Heart left ventricle (tissue), 16 donors: ENCODE measurements around the gene LGR5. TPM values are rescaled to one million over a fixed set of nuclear protein-coding genes. Genes with fewer than 3 reads are reported as not detected.

Experiments
- ATAC-seq, 4 donors: fragments of 200-7000 bp; cut with Tn5 transposase; one replicate each; pipeline ENCODE4 v1.9.1; 2020 to 2022; ENCODE audit warnings: moderate library complexity in 4 of 4, mild to moderate bottlenecking in 3 of 4, moderate number of reproducible peaks in 1 of 4
- DNase-seq, 5 donors: peaks; one replicate each; pipeline ENCODE4 v3.0.0-alpha.2; 2020
- H3K27ac ChIP-seq, 12 donors: fragments of 200-600 bp; sonication (generic) in 4 of 12; one replicate each; pipeline versions ENCODE4 v1.5.0 to v1.8.0; 2016 to 2022; ENCODE audit warnings: mild to moderate bottlenecking in 2 of 12
- H3K27me3 ChIP-seq, 9 donors: fragments of 200-600 bp; sonication (generic) in 2 of 9; one replicate each; pipeline versions ENCODE4 v1.5.1 to v1.8.0; 2016 to 2022; ENCODE audit warnings: mild to moderate bottlenecking in 3 of 9
- H3K36me3 ChIP-seq, 9 donors: fragments of 200-600 bp; sonication (generic) in 2 of 9; one replicate each; pipeline versions ENCODE4 v1.5.0 to v1.8.0; 2018 to 2022; ENCODE audit warnings: mild to moderate bottlenecking in 2 of 9
- H3K4me1 ChIP-seq, 12 donors: fragments of 200-600 bp; sonication (generic) in 4 of 12; one replicate each; pipeline versions ENCODE4 v1.5.0 to v1.8.0; 2016 to 2022; ENCODE audit warnings: mild to moderate bottlenecking in 3 of 12
- H3K4me3 ChIP-seq, 12 donors: fragments of 200-600 bp; sonication (generic) in 4 of 12; one replicate each; pipeline versions ENCODE4 v1.5.0 to v1.8.0; 2017 to 2022; ENCODE audit warnings: mild to moderate bottlenecking in 9 of 12, moderate library complexity in 4 of 12
- H3K9me3 ChIP-seq, 12 donors: fragments of 200-600 bp; sonication (generic) in 4 of 12; one replicate each; pipeline versions ENCODE4 v1.5.0 to v1.8.0; 2016 to 2022; ENCODE audit warnings: mild to moderate bottlenecking in 1 of 12
- CTCF ChIP-seq, 12 donors: fragments of 200-600 bp; sonication (generic) in 4 of 12; IDR thresholded peaks; one replicate each; pipeline versions ENCODE4 v1.5.0 to v1.8.0; 2018 to 2022; ENCODE audit warnings: antibody characterized with exemption in 12 of 12, mild to moderate bottlenecking in 5 of 12
- POLR2A ChIP-seq, 2 donors: fragments of 450-650 bp; IDR thresholded peaks; one replicate each; pipeline ENCODE4 v1.6.1; 2017; ENCODE audit warnings: antibody characterized with exemption in 2 of 2, mild to moderate bottlenecking in 2 of 2, moderate library complexity in 2 of 2
- WGBS, 4 donors: extraction: QIAGEN DNeasy Blood & Tissue Kit in 2 of 4; methylation state at CpG; one replicate each; pipeline versions ENCODE4 v1.1.5 to v1.1.7; 2013 to 2018; 5-methylcytosine and 5-hydroxymethylcytosine counted together
- intact Hi-C, 10 donors: fragments of 100-400 bp; cut with DNase I; formaldehyde crosslinking; loops; one replicate each; pipeline versions ENCODE4 v1.11.1 to v1.14.2; 2022
- polyA plus RNA-seq, 2 donors: library from polyadenylated mRNA; stranded (reverse); fragments of 200-250 nt; gene quantifications; one replicate each; pipeline ENCODE4 v1.2.3, GENCODE V29; 2013
- total RNA-seq, 9 donors: library from RNA; depleted of rRNA in 2 of 9; stranded (reverse); fragments of >200 nt in 2 of 9; fragmentation: NEBNext Ultra II Directional in 3 of 9; extraction: Animal tissue kit (Norgen Biotek cat#: 25700) in 3 of 9; gene quantifications; one replicate each; pipeline versions ENCODE4 v1.1.0 to v1.2.4, GENCODE V29; 2016 to 2023
- donor health status: ischemic (EF 13 %, LVEDD 7.1; RV severe dilation, severe dysfunction).
- donor health status: healthy with polysubstance abuse.
- donor health status: DM: no; HTN: yes; CAD: no.
- donor health status: DM: no; HTN: no; CAD: no.
- donor health status: ischemic (EF 25% LVEDD 6.9; RV normal size, moderate dysfunction).
- donor health status: ischemic (EF 25% LVEDD 5.7; RV mildly dilated, moderate dysfunction).
- donor health status: healthy.
- donor health status: DM: yes; HTN: yes; CAD: no.
- donor health status: ischemic (EF 35%, LVEDD 5.7; RV mildly dilated, moderate dysfunction).
- donor health status: nonischemic (EF 11% LVEDD 7.7; RV severe dilation, severe dysfunction).
- donor health status: DM: yes; HTN: yes; CAD: no.
- donor health status: PGD.
- donor health status: ischemic (EF 29% LVEDD 5.4; RV normal size, mild dysfunction).
- donor health status: nonischemic (EF 23%, LVEDD 6.1; RV moderate dilation, normal function).

LGR5 gene
- total and polyA plus RNA-seq, 11 donors = 0.03 to 0.20 (median 0.13) TPM; not detected in 7

- 70 to 87% (median 75%) methylated on average over 3 of the region's 3 CpGs for WGBS, 4 donors
- DNase-seq (no peak), ATAC-seq (no peak)
- intact Hi-C loops = no loop called here
- TF ChIP-seq POLR2A (IDR thresholded peaks at IDR 0.05) (no peak), CTCF (IDR thresholded peaks at IDR 0.05) (no peak)
- Histone ChIP-seq H3K4me1 (no peaks in the 10 kb centered on the region), H3K27ac (no peak overlapping the region), H3K9me3 (no peaks in the 10 kb centered on the region), H3K27me3 (peaks cover 0 to 3% (median 0%) of the 10 kb centered on the region in 9 donors), H3K4me3 (no peak overlapping the region), H3K36me3 (no peaks in the 10 kb centered on the region)
Measured at GRCh38 chr12:71584356-71584755, 144.8 kb downstream of the LGR5 start.

- intact Hi-C loops = no loop called here
- Histone ChIP-seq H3K27me3 (peaks cover 0 to 3% (median 0%) of the 10 kb centered on the region in 9 donors), H3K36me3 (no peaks in the 10 kb centered on the region), H3K4me1 (no peaks in the 10 kb centered on the region), H3K4me3 (no peak overlapping the region), H3K27ac (no peak overlapping the region), H3K9me3 (no peaks in the 10 kb centered on the region)
- WGBS, 4 donors = 27 to 34% (median 32%) methylated on average over 1 of the region's 1 CpG
- DNase-seq (no peak), ATAC-seq (no peak)
- TF ChIP-seq POLR2A (IDR thresholded peaks at IDR 0.05) (no peak), CTCF (IDR thresholded peaks at IDR 0.05) (no peak)
Measured at GRCh38 chr12:71585218-71585617, 145.6 kb downstream of the LGR5 start.

- no peak overlapping the region for H3K27ac ChIP-seq
- H3K4me3 ChIP-seq = no peak overlapping the region
- no peak for TF ChIP-seq CTCF (IDR thresholded peaks at IDR 0.05)
- TF ChIP-seq POLR2A (IDR thresholded peaks at IDR 0.05) = no peak
- no peaks in the 10 kb centered on the region for H3K9me3 ChIP-seq
- peaks cover 0 to 14% (median 0%) of the 10 kb centered on the region in 9 donors for H3K27me3 ChIP-seq
- H3K36me3 ChIP-seq = no peaks in the 10 kb centered on the region
- no peak for DNase-seq
- no peaks in the 10 kb centered on the region for H3K4me1 ChIP-seq
- intact Hi-C loops = no loop called here
- ATAC-seq = no peak
- WGBS, 4 donors = 61 to 93% (median 82%) methylated on average over 2 of the region's 2 CpGs
Measured at GRCh38 chr12:71587012-71587411, 147.4 kb downstream of the LGR5 start.

- DNase-seq (no peak), ATAC-seq (no peak)
- Histone ChIP-seq H3K4me3 (no peak overlapping the region), H3K27ac (no peak overlapping the region), H3K9me3 (no peaks in the 10 kb centered on the region), H3K36me3 (no peaks in the 10 kb centered on the region), H3K27me3 (peaks cover 0 to 23% (median 0%) of the 10 kb centered on the region in 9 donors), H3K4me1 (no peaks in the 10 kb centered on the region)
- intact Hi-C loops = no loop called here
- TF ChIP-seq CTCF (IDR thresholded peaks at IDR 0.05) (no peak), POLR2A (IDR thresholded peaks at IDR 0.05) (no peak)
- WGBS, 4 donors = 66 to 80% (median 77%) methylated on average over 4 of the region's 4 CpGs
Measured at GRCh38 chr12:71589478-71589881, 149.9 kb downstream of the LGR5 start.
